Regular cardiac myocyte (primary cell): ENCODE measurements around the gene TBC1D21. TPM values are rescaled to one million over a fixed set of nuclear protein-coding genes. Genes with fewer than 3 reads are reported as not detected.

Experiments
- total RNA-seq: library from RNA; depleted of rRNA; stranded (reverse); fragments of >200 nt; gene quantifications from 2 replicates; pipeline ENCODE4 v1.2.3, GENCODE V29; 2014

Gene TBC1D21
- not detected in 2 replicates for total RNA-seq

GRCh38 chr15:73873456-73873855 lies at the start of gene TBC1D21:
Gene TBC1D21 (plus strand): TSS chr15:73873564. CDS start chr15:73873710, 146 bp downstream.

GRCh38 chr15:73926219-73927002 lies 53.0 kb downstream of the TBC1D21 start, which contains the start of gene LOXL1:
Gene LOXL1 (plus strand): TSS chr15:73926462. CDS start chr15:73926784, 322 bp downstream.

Other genes with a start within 250 kb of the TBC1D21 start
- gene NPTN, start 240.2 kb upstream of the TBC1D21 start, total RNA-seq = 143 and 217 TPM in 2 replicates
- 95.3 and 102 TPM in 2 replicates for gene CD276, start 189.2 kb upstream of the TBC1D21 start, total RNA-seq
- 1.5 and 1.7 TPM in 2 replicates for gene INSYN1, start 120.2 kb upstream of the TBC1D21 start, total RNA-seq
- gene LOXL1, start 52.9 kb downstream of the TBC1D21 start, total RNA-seq = 62.3 and 86.5 TPM in 2 replicates
- gene STOML1, start 118.7 kb downstream of the TBC1D21 start, total RNA-seq = 18.0 and 27.2 TPM in 2 replicates
- gene PML, start 121.2 kb downstream of the TBC1D21 start, total RNA-seq = 31.0 and 33.2 TPM in 2 replicates
- gene GOLGA6A, start 209.0 kb downstream of the TBC1D21 start, total RNA-seq = under 0.01 and 0.28 TPM in 2 replicates